K562 (cell line): ENCODE results near the gene DCXR. TPM values are rescaled to one million over a fixed set of nuclear protein-coding genes. Genes with fewer than 3 reads are reported as not detected.

Experiments used
- ATAC-seq: fragments of 200-7000 bp; cut with Tn5 transposase; 3 replicates; pipeline ENCODE4 v1.9.1; 2020; ENCODE audit warnings: moderate library complexity
- BruUV-seq: library from RNA; stranded (reverse); fragments of 400-500 nt; replicated peaks from 2 replicates; lab custom pipeline; 2021; lab: Mats Ljungman, UMichigan
- CTCF ChIA-PET: fragments of 300-600 bp; formaldehyde crosslinking; extraction: SDS; loops from one replicate; lab custom pipeline; 2021; ENCODE audit warnings: low intra/inter-chr PET ratio; lab: Yijun Ruan, JAX
- POLR2A ChIA-PET: fragments of 300-600, 350-650 bp; sonication (Branson Sonifier 250); formaldehyde crosslinking; extraction: SDS; loops from one replicate; lab custom pipeline; 2021; ENCODE audit warnings: antibody characterized with exemption, inconsistent platforms; lab: Yijun Ruan, JAX
- DNase-seq, 4 experiments: peaks; one replicate each; pipeline versions ENCODE4 v3.0.0 to v3.0.0-alpha.2; 2011 to 2018; ENCODE audit warnings: low spot score in 3 of 4, mixed read lengths in 3 of 4; ENCODE audit errors: extremely low read depth in 1 of 4
- FAIRE-seq: peaks from 2 replicates; lab custom pipeline; 2011; peaks lifted over from hg19 to GRCh38; lab: Jason Lieb, UNC
- H2AFZ ChIP-seq: 2 replicates; pipeline ENCODE4 v1.6.0; 2011; ENCODE audit warnings: low read depth, low read length, control low read depth, inconsistent platforms
- H3K27ac ChIP-seq: fragments of 200-600 bp; 3 replicates; pipeline ENCODE4 v1.8.0; 2011; ENCODE audit warnings: low read depth, mild to moderate bottlenecking, control low read depth, inconsistent platforms, low read length, moderate library complexity, mixed read lengths; ENCODE audit errors: extremely low read depth
- H3K27me3 ChIP-seq, 2 experiments: fragments of 300-600 bp in 1 of 2; 2 replicates in 1 of 2; 3 replicates in 1 of 2; pipeline versions ENCODE4 v1.6.0 to v1.8.0; 2011; ENCODE audit warnings: inconsistent platforms in 2 of 2, low read length in 2 of 2, mild to moderate bottlenecking in 1 of 2, mixed read lengths in 1 of 2, moderate library complexity in 1 of 2; ENCODE audit not compliant: control insufficient read depth in 2 of 2, insufficient read depth in 2 of 2
- H3K36me3 ChIP-seq: fragments of 300-600 bp; 3 replicates; pipeline ENCODE4 v1.8.0; 2011; ENCODE audit warnings: mild to moderate bottlenecking, low read length, inconsistent platforms; ENCODE audit not compliant: control insufficient read depth, insufficient read depth
- H3K4me1 ChIP-seq, 2 experiments: fragments of 200-600 bp in 1 of 2; replicated peaks in 1 of 2; 2 replicates in 1 of 2; 3 replicates in 1 of 2; pipeline versions ENCODE4 v1.5.1 to v1.8.0; 2011; ENCODE audit warnings: inconsistent platforms in 2 of 2, low read length in 2 of 2, mild to moderate bottlenecking in 1 of 2, mixed read lengths in 1 of 2, moderate library complexity in 1 of 2; ENCODE audit not compliant: control insufficient read depth in 2 of 2, insufficient read depth in 2 of 2
- H3K4me2 ChIP-seq: 2 replicates; pipeline ENCODE4 v1.6.1; 2011; ENCODE audit warnings: low read length, control low read depth, inconsistent platforms, mixed read lengths; ENCODE audit not compliant: insufficient read depth
- H3K4me3 ChIP-seq: fragments of 200-600 bp; sonication (generic), shearing (Covaris generic); 2 replicates; pipeline ENCODE4 v1.5.1; 2016; ENCODE audit warnings: control low read depth, inconsistent platforms
- H3K79me2 ChIP-seq: fragments of 200-600 bp; 3 replicates; pipeline ENCODE4 v1.8.0; 2011; ENCODE audit warnings: low read length, inconsistent platforms; ENCODE audit not compliant: control insufficient read depth, insufficient read depth
- H3K9ac ChIP-seq, 2 experiments: 2 replicates each; pipeline versions ENCODE4 v1.6.0 to v1.6.1; 2011; ENCODE audit warnings: low read depth in 2 of 2, low read length in 2 of 2, control low read depth in 1 of 2, inconsistent platforms in 1 of 2, mild to moderate bottlenecking in 1 of 2, mixed read lengths in 1 of 2; ENCODE audit not compliant: insufficient read depth in 1 of 2
- H3K9me1 ChIP-seq: one replicate; pipeline ENCODE4 v1.6.0; 2011; ENCODE audit warnings: inconsistent platforms, mild to moderate bottlenecking, low read length, moderate library complexity; ENCODE audit not compliant: control insufficient read depth, insufficient read depth
- H3K9me3 ChIP-seq: replicated peaks from 2 replicates; pipeline ENCODE4 v1.5.1; 2011; ENCODE audit warnings: low read depth, low read length, inconsistent platforms; ENCODE audit not compliant: control insufficient read depth, insufficient read depth
- H4K20me1 ChIP-seq: replicated peaks from 2 replicates; pipeline ENCODE4 v1.6.1; 2011; ENCODE audit warnings: low read length, inconsistent platforms, mixed read lengths; ENCODE audit not compliant: control insufficient read depth, insufficient read depth
- ATF4 ChIP-seq: fragments of 450-650 bp; formaldehyde crosslinking; IDR thresholded peaks from 2 replicates; pipeline ENCODE4 v1.4.0; 2022; ENCODE audit warnings: mild to moderate bottlenecking, moderate library complexity
- ATF6 ChIP-seq: sonication (generic); formaldehyde crosslinking; IDR thresholded peaks from 2 replicates; pipeline ENCODE4 v1.4.0; 2020; ENCODE audit warnings: mild to moderate bottlenecking, missing genetic modification reagents
- DPF2 ChIP-seq: fragments of 450-650 bp; IDR thresholded peaks from 2 replicates; pipeline ENCODE4 v1.6.1; 2016
- FOS ChIP-seq: IDR thresholded peaks from 3 replicates; pipeline ENCODE4 v1.6.1; 2011; ENCODE audit not compliant: insufficient read length; ENCODE audit errors: extremely low read depth
- GTF2A2 ChIP-seq: IDR thresholded peaks from 2 replicates; pipeline ENCODE4 v1.6.1; 2016; ENCODE audit warnings: mild to moderate bottlenecking, missing genetic modification characterization, missing compliant biosample characterization
- IRF9 ChIP-seq: fragments of 450-650 bp; IDR thresholded peaks from 2 replicates; pipeline ENCODE4 v1.6.1; 2016; ENCODE audit warnings: missing biosample characterization, missing genetic modification characterization
- LARP7 ChIP-seq: fragments of 450-650 bp; IDR thresholded peaks from 2 replicates; pipeline ENCODE4 v1.6.1; 2016
- NCOA1 ChIP-seq: fragments of 450-650 bp; IDR thresholded peaks from 2 replicates; pipeline ENCODE4 v1.6.1; 2016; ENCODE audit warnings: low read depth
- STAG1 ChIP-seq: sonication (generic); formaldehyde crosslinking; IDR thresholded peaks from 2 replicates; pipeline ENCODE4 v1.5.0; 2020; ENCODE audit warnings: missing genetic modification reagents, borderline replicate concordance
- ZNF561 ChIP-seq: fragments of 450-650 bp; formaldehyde crosslinking; conservative IDR thresholded peaks from 2 replicates; pipeline ENCODE4 v1.4.0; 2020; ENCODE audit warnings: mild to moderate bottlenecking, moderate library complexity
- WGBS: fragments of 100-300 bp; shearing (Covaris generic); methylation state at CpG from one replicate; pipeline ENCODE4 v1.1.6; 2016; ENCODE audit warnings: low coverage, mixed read lengths; ENCODE audit not compliant: insufficient coverage; ENCODE audit errors: missing lambda C conversion rate; 5-methylcytosine and 5-hydroxymethylcytosine counted together
- in situ Hi-C: fragments of 300-500 bp; cut with MboI; formaldehyde crosslinking; loops from 4 replicates; pipeline ENCODE4 v1.15.0; 2018; ENCODE audit warnings: inconsistent platforms, mixed read lengths
- intact Hi-C: fragments of 100-400 bp; cut with micrococcal nuclease; formaldehyde crosslinking; loops from 2 replicates; pipeline ENCODE4 v1.14.2; 2022
- polyA plus RNA-seq, 8 experiments: library from polyadenylated mRNA; depleted of rRNA in 4 of 8; stranded (reverse) in 5 of 8; unstranded in 3 of 8; fragments of >200 nt; fragmentation: Nextera tagmentation in 2 of 8; fragmentation: Illumina TruSeq in 1 of 8; extraction: Ambion mirVana in 2 of 8; extraction: Trizol in 1 of 8; gene quantifications; 2 replicates each; pipeline versions ENCODE4 v1.2.1 to v1.2.3, GENCODE V29; 2011 to 2014; ENCODE audit warnings: inconsistent platforms in 1 of 8, missing spikeins in 1 of 8
- total RNA-seq, 7 experiments: library from RNA; depleted of rRNA in 6 of 7; stranded (reverse); fragments of >200 nt in 6 of 7; fragmentation: Illumina TruSeq in 2 of 7; extraction: Trizol in 2 of 7; gene quantifications; 2 replicates each; pipeline versions ENCODE4 v1.2.1 to v1.2.3, GENCODE V29; 2011 to 2021; ENCODE audit warnings: low replicate concordance in 1 of 7

The DCXR gene
- total and polyA plus RNA-seq, 9 of the 15 experiments (the other 6 are each of a cell fraction or from before 2014, with no cell fraction given): 21.3 to 274 (median 156) TPM

GRCh38 chr17:82013772-82014321 is 23.6 kb downstream of the DCXR start:
- no peaks in the 10 kb centered on the region for H3K9me1 ChIP-seq
- CTCF ChIA-PET: no interaction called here
- H3K4me1 ChIP-seq: peaks cover 0 to 87% of the 10 kb centered on the region in 2 experiments; a peak in 3 of 5 replicates
- POLR2A ChIA-PET: interaction anchor here (0.6 to 1.1 kb wide), 2 partner anchors 8 to 805 kb away, joined by 3 read pairs; no protein-coding TSS in a partner anchor
- no peak for DNase-seq
- peaks cover 10% of the 10 kb centered on the region; the same call in 1 of the 3 replicates for H3K36me3 ChIP-seq
- BruUV-seq: no TSS peak
- no peaks in the 10 kb centered on the region for H3K79me2 ChIP-seq
- H3K27ac ChIP-seq: no peak overlapping the region
- no peak for TF ChIP-seq ATF4 (CRISPR knock-in tag)
- no peak for TF ChIP-seq ATF6 (CRISPR knock-in tag)
- no peak for TF ChIP-seq GTF2A2
- no peak for TF ChIP-seq NCOA1
- no peak for TF ChIP-seq LARP7
- TF ChIP-seq FOS: no peak
- no peak for TF ChIP-seq DPF2
- no peak for TF ChIP-seq IRF9 (tag)
- TF ChIP-seq ZNF561 (CRISPR knock-in tag): no peak
- TF ChIP-seq STAG1: no peak
- intact Hi-C loops: no loop called here
- no peak overlapping the region for H2AFZ ChIP-seq
- H3K9me3 ChIP-seq: no peaks in the 10 kb centered on the region
- no peaks in the 10 kb centered on the region for H4K20me1 ChIP-seq
- FAIRE-seq: no peak
- no peak for ATAC-seq
- no peak overlapping the region for H3K4me3 ChIP-seq
- no peak overlapping the region for H3K4me2 ChIP-seq
- H3K9ac ChIP-seq: peak overlapping the region in 1 of 2 experiments; percentile 60; a peak in 2 of 4 replicates
- no peaks in the 10 kb centered on the region for H3K27me3 ChIP-seq
- in situ Hi-C loops: no loop called here
- 53% methylated on average over 9 of the region's 16 CpGs for WGBS
